HG03159 (cell line): ENCODE results near the gene GGT1.
A peak's percentile ranks its signal among the peaks of the same experiment; 100 is the strongest.
"Not testable (repeated sequence)": the region's sequence is repeated elsewhere in the genome, so short reads cannot be mapped to it uniquely, and the experiment has no call there.

Experiments
- ATAC-seq: cut with Tn5 transposase; IDR thresholded peaks from one replicate; pipeline ENCODE4 v1.9.1; 2021; ENCODE audit warnings: mild to moderate bottlenecking, moderate library complexity; ENCODE audit not compliant: unreplicated experiment

The GGT1 gene

DNA sequence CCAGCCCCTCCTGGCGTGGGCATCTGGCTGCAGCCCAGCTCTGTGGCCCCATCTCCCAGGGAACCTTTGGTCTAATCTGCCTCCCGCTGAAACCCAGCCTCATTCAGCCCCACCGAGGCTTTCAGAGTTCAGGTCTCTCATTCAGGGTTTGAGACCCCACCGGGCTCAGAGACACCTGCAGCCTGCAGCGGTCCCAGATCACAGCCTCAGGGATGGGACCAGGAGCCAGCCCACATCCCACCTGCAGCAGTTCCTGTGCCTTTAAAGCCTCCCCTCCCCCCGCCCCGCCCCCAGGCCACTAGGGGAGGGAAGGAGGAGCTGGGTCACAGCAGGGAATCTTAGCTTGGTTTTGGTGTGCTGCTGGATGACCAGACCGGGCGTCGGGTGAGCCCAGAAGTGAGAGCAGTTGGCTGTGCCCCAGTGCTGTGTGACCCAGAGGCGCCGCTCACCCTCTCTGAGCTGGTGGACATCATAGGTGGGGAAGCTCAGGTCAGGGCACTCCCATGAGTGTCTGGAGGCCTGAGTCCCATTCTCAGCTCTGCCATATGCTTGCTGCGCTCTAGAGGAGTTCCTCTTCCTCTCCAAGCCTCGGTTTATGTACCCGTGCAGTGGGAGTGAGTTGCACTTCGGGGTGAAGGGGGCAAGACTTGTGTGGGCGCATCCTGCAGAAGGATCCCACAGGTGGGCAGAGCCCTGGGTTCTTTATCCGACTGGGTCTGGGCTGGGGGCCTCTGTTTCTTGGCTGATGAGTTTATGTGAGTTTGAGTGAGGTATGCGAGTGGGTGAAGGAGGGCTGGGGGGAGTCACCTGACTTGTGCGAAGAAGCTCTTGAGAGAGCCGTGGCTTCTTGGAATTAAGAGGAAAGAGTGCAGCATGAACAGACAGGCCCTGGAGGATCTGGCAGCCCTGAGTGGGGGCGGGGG, at the start of gene GGT1:
Gene GGT1, plus strand, starts transcription at position 347 of the 923 bp plus-strand sequence. CDS start 7,889 bp downstream, outside the sequence.
- ATAC-seq: not testable (repeated sequence)

DNA sequence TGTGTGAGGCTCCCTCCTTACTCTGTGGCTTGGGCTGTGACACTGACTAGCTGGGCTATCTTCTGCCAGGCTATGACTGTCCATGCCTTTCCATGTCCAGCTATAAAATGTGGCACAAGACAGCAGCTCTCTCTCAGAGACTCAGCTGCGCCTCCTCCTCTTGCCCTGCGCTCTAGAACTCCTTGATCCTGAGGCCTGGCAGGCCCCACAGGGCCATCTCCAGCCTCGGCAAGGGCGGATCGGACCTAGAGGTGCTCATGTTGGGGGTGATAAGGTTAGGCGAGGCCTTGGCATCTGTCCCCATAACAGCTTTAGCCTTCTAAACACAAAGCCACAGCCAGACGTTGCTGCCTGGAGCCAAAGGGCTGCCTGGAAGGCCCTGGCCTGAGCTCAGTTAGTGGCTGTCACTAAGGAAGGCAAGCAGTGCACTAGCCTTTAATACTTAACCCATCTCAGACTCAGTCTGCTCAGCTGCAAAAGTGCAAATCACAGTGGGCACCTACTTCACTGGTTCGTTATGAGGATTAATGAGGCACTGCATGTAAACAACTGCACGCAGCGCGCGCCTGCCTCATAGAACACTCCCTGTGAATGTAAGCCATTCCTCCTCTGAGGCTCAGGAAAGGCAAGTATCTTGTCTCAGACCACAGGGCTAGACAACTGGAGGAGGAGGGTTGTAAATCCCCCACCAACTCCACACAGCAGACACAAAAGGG, 49.2 kb upstream of the GGT1 start:
- no peak for ATAC-seq

DNA sequence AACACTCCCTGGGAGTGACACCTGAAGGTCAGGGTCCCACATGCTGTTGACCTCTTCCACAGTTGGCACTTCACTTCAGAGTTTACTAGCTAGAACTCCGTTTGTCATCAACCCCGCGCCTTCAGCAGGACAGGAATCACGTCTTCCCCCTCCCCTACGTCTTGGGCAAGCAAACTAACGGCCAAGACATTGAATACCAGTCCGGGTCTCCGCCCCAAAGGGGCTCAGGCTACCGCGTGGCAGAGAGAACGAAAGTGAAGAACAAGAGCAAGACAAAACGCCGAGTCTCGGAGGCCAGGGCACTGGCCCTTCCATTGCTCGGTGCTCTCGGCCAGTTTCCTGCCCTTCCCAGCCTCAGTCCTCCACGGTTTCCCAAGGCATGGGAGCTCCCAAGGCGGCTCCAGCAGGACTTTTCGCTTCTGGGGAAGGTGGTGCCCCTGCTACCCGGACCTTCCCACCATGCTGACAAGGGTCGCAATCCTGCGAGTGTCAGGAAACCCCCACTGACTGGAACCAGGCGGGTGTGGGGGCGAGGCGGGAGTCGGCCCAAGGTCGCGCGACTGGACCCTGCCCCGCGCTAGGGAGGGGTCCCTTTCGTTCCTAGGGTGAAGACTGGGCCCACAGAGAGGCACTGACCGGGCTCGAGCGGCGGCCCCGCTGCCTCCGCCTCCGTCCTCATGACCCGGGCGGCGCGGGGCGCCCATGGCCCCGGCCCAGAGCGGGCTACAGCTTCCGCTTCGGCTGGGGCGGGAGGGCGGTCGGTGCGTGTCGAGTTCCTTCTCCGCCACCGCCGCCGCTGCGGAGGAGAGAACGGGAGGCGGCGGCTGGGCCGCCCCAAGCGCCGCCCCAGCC, 48.5 kb upstream of the GGT1 start, which contains the start of gene GUCD1:
Gene GUCD1, minus strand, starts transcription at position 826 of the 852 bp plus-strand sequence. Its CDS starts 147 bp downstream, at position 679.
- ATAC-seq: peak; percentile 9

DNA sequence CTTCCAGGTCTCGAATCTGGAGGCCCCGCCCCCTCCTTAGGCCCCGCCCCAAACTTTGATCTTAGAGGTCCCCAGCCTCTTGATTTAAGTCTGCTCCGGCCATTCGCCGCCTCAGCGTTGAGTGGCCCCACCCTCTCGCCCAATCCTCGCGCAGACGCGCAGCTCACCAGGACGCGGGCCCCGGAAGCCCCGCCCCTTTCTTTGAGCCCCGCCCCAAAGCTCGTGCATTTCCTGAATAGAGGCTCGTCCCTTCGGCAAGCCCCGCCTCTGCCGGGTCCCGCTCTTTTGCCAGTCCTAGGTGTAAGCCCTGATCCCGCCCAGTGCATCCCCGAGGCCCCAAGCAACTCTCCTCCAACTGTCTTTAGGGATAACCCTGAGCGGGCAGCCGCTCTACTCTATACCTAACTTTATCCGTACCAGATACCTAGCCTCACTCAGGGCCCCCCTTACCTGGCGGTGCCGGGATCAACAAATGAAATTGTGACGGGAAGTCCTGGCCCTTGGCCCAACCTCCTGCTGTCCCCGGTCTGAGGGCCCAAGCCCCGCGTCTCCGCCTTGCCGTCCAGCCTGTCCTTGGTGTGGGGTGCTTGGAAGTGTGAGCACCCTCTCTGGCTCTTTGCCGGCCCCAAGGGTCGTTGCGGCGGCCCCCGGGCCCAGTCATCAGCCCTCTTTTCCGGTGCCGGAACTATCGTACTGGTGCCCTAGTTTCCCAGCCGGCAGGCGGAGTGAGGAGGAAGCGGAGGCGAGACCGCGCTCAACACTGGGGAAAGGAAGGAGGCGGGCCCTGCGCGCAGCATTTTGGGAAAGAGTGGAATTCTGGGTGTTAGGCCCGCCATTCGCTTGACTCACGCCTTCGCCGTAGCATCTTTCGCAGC, 47.6 kb upstream of the GGT1 start, which contains the start of gene SNRPD3:
Gene SNRPD3, plus strand, starts transcription at position 835 of the 875 bp plus-strand sequence. CDS start 1,676 bp downstream, outside the sequence.
- peak; percentile 71 for ATAC-seq

DNA sequence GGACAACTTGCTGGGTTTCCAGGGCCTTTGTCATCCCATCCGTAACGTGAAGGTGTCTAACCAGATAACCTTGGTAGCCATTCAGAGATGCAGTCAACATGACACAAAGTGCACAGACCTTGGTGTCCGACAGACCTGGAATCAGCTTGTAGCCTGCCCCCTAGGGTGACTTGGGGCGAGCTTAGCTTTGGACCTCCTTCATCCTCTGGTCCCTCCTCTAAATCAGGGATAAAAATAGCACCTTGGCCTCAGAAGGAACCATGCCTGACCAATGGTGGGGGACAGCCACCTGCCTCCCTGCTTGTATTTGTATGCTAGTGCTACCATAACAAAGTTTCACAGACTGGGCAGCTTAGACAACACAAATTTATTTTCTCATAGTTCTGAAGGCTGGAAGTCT, 43.5 kb upstream of the GGT1 start:
- ATAC-seq: no peak

DNA sequence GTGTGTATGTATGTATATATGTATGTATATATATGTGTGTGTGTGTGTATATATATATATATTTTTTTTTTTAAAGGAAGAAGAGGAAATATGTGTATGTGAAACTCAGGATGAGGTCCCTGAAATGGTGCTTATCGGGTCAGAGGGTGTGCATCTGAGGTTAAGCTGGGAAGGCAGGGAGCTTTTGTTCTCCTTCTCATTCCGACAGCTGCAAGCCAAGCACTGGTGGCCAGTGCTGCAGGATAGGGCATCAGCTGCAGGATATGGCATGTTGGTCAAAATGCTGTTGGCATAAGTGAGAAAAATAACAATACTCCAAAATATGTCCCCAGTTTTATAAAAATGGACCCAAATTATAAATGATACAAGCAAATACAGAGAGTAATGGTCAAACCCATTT, 39.7 kb upstream of the GGT1 start:
- ATAC-seq: no peak

DNA sequence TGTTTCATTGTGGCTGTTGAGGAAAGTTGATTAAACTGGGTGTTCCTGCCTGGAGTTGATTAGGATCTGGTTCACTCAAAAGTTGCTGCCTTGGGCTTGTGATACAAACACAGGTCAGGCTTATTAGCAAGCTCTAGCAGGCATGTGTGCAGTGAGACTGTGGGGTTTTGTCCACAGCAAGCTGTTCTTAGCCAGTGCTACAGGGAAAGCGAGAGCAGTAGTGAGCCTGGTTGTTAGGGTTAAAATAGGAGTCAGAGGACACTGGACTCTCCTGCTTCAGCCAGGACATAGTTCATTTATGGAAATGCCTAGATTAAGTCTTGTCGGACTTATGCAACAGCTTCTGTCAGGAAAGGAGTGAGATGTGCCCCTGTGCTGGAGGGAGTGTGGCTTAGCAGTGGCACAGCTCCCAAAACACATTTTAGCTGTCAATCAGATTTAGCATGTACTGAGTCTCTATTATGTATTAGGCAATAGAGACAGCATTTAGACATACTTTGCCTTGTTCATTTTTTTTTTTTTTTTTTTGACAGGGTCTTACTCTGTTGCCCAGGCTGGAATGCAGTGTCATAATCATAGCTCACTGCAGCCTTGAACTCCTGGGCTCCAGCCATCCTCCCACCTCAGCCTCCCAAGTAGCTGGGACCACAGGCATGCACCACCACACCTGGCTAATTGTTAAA, 38.5 kb upstream of the GGT1 start:
- ATAC-seq: no peak

DNA sequence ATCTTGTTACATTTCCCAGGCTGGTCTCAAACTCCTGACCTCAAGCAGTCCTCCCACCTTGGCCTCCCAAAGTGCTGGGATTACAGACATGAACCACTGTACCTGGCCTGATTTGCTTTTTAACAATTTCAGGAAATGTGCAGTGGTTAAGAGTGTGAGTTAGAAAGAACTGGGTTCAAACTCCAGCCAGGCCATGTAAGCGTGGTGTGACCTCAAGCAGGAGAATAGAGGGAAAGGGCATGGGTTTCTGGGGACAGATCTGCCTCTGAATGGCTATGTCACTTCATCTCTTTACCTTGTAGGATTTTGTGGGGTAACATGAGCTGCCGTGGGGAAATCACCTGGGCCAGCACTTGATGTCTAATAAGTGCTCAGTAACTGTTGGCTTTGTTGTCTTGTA, 37.9 kb upstream of the GGT1 start:
- ATAC-seq: no peak

DNA sequence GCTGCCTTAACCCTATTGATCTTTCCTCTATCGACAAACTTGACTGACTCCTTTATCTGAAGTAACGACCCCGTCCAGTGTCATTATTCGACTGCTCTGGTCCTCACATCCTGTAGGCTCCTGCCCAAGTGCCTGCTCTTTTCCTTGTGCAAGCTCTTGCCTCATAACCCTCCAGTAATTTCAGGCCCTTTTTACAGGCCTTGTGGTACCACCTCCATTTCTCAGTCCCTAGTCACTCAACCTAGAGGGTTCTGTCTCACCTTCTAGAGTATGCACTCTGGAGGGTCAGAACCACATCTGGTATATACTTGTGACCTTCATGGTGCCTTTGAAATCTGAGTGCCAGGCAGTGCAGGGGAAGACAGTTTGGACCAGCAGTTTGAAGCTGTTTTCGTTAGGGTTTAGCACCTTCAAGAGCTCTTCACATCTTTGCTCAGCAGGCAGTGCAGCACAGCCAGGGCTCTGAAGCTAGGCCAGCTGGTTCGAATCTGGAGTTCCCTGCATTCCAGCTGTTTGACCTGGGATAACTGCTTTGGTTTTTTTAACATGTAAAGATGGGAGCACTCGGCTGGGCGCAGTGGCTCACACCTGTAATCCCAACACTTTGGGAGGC, 36.0 kb upstream of the GGT1 start:
- ATAC-seq: no peak

DNA sequence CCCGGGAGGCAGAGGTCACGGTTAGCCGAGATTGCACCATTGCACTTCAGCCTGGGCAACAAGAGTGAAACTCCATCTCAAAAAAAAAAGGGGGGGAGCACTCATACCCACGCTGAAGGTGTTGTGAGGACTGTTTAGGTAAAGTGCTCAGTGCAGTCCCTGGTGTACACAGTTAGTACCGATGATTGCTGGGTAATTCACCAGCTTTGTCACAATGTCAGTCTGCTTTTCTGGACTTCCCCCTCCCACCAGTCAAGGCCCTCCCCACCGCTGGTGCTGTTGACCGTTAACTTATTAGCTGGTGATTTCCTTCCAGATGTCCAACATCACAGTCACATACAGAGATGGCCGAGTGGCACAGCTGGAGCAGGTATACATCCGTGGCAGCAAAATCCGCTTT, 35.3 kb upstream of the GGT1 start:
- ATAC-seq: no peak

DNA sequence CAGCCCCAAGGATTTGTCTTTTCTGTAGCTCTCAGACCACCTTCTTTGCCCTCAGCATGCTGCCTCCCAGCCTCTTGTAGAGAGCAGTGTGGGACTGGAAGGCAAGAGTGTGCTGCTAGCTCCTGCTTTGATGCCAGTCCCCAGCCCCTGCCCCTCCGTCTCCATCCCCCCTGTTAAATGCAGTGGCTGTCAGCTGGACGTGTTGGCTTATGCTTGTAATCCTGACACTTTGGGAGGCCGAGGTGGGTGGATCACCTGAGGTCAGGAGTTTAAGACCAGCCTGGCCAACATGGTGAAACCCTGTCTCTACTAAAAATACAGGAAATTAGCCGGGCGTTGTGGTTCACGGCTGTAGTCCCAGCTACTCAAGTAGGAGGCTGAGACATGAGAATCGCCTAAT, 31.7 kb upstream of the GGT1 start:
- ATAC-seq: no peak

DNA sequence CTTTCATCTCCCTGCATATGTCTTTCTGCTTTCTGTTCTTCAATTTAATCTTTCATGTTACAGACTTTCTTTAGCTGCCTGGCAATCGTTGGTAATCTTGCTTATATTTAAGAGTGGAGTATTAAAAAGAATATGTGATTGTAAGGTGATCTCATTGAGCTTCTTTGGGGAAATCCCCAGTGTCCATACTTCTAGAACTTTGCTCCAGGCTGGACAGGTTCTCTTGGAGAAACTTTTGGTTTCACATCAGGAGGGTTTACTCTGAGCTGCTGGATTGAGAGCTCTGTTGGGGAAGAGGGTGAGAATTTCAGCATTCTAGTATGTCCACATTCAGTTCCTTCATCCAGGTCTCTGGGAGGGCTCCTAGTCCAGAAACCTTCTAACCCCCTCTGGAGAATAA, 26.2 kb upstream of the GGT1 start:
- ATAC-seq: no peak

DNA sequence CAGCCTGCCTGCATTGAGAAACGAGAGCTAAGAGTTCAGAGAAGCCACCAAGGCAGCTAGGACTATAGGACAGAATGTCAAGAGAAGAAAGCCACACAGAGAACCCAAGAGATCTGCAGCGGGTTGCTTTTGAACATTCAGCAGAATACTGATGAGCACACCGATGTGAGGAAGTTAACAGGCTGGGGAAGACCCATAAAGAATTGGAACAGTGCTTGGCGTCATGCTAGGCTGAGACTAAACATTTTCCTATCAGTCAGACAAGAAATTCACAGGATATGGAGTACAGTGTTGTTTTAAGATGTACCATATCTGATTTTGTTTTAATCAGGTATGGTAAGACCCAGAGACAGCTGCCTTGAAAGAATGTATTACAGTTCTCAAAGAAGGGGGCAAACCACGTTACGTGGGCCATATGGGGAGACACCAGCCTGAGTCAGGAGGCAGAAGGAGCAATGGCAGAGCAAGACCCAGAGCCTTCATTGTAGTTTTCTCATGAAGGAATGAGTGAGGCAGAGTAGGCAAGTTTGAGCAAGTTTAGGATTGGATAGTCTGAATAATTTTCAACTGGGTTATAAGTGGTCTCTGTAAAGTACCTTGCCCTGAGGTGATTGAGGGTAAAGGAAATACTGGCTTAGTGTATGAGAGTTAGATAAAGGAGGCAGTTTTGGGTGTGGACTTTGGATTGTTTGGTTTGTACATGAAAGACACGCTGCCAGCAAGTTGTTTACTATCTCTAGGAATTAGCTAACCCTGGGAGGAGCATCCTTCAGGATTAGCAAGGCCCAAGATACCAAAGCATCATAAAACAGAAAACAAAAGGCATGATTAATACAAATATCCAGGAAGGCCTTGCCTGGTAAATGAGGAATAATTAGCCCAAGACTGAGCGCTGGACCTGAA, 24.4 kb upstream of the GGT1 start:
- ATAC-seq: no peak

DNA sequence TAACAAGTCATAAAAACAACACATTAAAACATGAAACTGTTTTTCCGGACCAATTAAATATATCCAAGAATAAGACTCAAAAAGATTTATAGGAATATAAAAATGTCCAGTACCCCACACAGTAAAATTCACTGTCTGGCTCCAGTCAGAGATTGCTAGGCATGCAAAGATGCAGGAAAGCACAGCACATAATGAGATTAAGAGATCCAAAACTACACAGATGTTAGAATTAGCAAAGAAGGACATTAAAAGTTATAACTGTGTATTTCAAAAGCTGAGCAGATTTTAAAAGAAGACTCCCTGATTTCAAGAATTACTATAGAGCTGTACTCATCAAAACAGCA, 23.8 kb upstream of the GGT1 start:
- no peak for ATAC-seq

DNA sequence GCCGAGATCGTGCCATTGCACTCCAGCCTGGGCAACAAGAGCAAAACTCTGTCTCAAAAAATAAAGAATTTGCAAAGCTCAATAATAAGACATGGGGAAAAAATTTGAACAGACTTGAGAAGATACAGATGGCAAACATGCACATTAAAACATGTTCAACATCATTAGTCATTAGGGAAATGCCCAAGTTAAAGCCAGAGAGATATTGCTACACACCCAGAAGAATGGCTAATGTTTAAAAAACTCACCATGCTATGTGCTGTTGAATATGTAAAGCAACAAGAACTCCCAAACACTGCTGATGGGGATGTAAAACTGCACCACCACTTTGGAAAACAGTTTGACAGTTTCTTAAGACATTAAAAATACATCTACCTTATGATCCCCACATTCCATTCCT, 22.7 kb upstream of the GGT1 start:
- no peak for ATAC-seq

DNA sequence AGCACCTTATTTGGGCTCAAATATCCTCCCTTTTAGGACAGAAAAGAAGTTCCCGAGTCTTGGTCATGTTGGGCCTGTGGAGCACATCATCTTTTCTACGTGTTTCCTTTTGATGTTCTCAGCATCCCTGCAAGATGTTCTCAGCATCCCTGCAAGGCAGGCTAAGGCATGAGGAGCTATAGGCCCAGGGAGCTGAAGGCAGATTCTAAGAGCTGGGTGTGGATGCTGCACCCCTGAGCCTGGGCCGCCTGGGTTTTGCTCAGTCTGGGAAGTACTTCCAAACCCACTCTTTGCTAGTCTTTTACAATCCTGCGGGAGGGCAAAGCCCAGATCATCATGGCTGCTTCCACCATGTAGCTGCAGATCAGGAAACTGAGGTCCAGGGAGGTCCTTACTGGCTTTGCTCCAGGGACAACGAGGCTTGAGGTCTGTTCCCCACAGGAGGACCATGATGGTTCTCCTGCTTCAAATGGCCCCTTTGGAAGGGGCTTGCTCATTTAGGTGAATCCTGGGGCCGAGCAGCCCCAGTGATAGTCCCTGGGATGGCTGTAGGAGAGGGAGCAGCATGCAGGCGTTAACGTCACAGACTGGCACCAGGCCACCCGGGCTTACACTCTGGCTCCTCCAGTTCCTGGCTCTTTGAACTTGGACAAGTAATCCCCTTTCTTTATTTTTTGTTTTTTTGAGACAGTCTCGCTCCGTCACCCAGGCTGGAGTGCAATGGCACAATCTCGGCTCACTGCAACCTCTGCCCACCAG, 20.8 kb upstream of the GGT1 start:
- no peak for ATAC-seq
